SU-DHL-6 (cell line): ENCODE data around the gene CENPQ.

Experiments used
- H2AFZ ChIP-seq: fragments of 200-600 bp; sonication (generic); 2 replicates; pipeline ENCODE4 v1.6.1; 2014; ENCODE audit warnings: low read depth, mild to moderate bottlenecking, moderate library complexity, mixed read lengths, antibody characterized with exemption, low read length; ENCODE audit not compliant: severe bottlenecking
- H3F3A ChIP-seq: fragments of 200-600 bp; shearing (Covaris generic); 2 replicates; pipeline ENCODE4 v1.6.0; 2016; ENCODE audit warnings: antibody characterized with exemption, mild to moderate bottlenecking; ENCODE audit not compliant: insufficient read depth
- H3K27ac ChIP-seq: fragments of 200-600 bp; sonication (generic); 2 replicates; pipeline ENCODE4 v1.5.1; 2016; ENCODE audit warnings: low read depth, mild to moderate bottlenecking, low read length, moderate library complexity, mixed read lengths
- H3K27me3 ChIP-seq: fragments of 200-600 bp; sonication (generic), shearing (Covaris generic); 2 replicates; pipeline ENCODE4 v1.6.0; 2014; ENCODE audit warnings: mild to moderate bottlenecking, low read length
- H3K36me3 ChIP-seq: fragments of 200-600 bp; sonication (generic); 2 replicates; pipeline ENCODE4 v1.6.1; 2014; ENCODE audit warnings: mild to moderate bottlenecking, low read length, mixed read lengths
- H3K4me2 ChIP-seq: fragments of 300-600, 200-600 bp; shearing (Covaris generic), sonication (generic); 2 replicates; pipeline ENCODE4 v1.6.0; 2014; ENCODE audit warnings: low read length, low read depth, mild to moderate bottlenecking; ENCODE audit not compliant: poor library complexity, severe bottlenecking
- H3K4me3 ChIP-seq: fragments of 200-600 bp; sonication (generic); 2 replicates; pipeline ENCODE4 v1.5.1; 2014; ENCODE audit warnings: antibody characterized with exemption, low read length, mild to moderate bottlenecking, mixed read lengths; ENCODE audit not compliant: insufficient read depth, poor library complexity, severe bottlenecking
- H3K79me2 ChIP-seq: fragments of 200-600 bp; sonication (generic); 2 replicates; pipeline ENCODE4 v1.6.1; 2014; ENCODE audit warnings: mild to moderate bottlenecking, low read length, moderate library complexity; ENCODE audit not compliant: insufficient read depth
- H3K9ac ChIP-seq: fragments of 200-600 bp; sonication (generic); 2 replicates; pipeline ENCODE4 v1.7.0; 2014; ENCODE audit warnings: mild to moderate bottlenecking, low read length
- H3K9me2 ChIP-seq: fragments of 200-600 bp; sonication (generic); replicated peaks from 2 replicates; pipeline ENCODE4 v1.6.1; 2014; ENCODE audit warnings: low read length; ENCODE audit not compliant: insufficient read depth
- H3K9me3 ChIP-seq: fragments of 200-600 bp; sonication (generic); 2 replicates; pipeline ENCODE4 v1.6.1; 2014; ENCODE audit warnings: low read length, mixed read lengths; ENCODE audit not compliant: insufficient read depth
- H4K20me1 ChIP-seq: fragments of 200-600 bp; sonication (generic); 2 replicates; pipeline ENCODE4 v1.6.1; 2014; ENCODE audit warnings: low read depth, mild to moderate bottlenecking, antibody characterized with exemption, low read length, moderate library complexity, mixed read lengths
- CTCF ChIP-seq: fragments of 200-600 bp; sonication (generic); IDR thresholded peaks from one replicate; pipeline ENCODE4 v1.5.1; 2017; ENCODE audit warnings: antibody characterized with exemption, mild to moderate bottlenecking, low read length, moderate library complexity; ENCODE audit not compliant: insufficient read depth, poor library complexity, severe bottlenecking
- EZH2phosphoT487 ChIP-seq: fragments of 200-600 bp; sonication (generic), shearing (Covaris generic); conservative IDR thresholded peaks from 2 replicates; pipeline ENCODE4 v1.6.1; 2018; ENCODE audit warnings: mild to moderate bottlenecking, antibody characterized with exemption, low read length, moderate library complexity, mixed read lengths

CENPQ gene

GRCh38 chr6:49524541-49524940 is 61.4 kb downstream of the CENPQ start:
- H3K9me2 ChIP-seq: no peaks in the 10 kb centered on the region
- no peak overlapping the region for H3K4me2 ChIP-seq
- no peak overlapping the region for H2AFZ ChIP-seq
- H3K9me3 ChIP-seq: no peaks in the 10 kb centered on the region
- H3K9ac ChIP-seq: no peak overlapping the region
- TF ChIP-seq EZH2phosphoT487 (no peak), CTCF (no peak)
- no peak overlapping the region for H3K4me3 ChIP-seq
- H4K20me1 ChIP-seq: no peaks in the 10 kb centered on the region
- H3K36me3 ChIP-seq: no peaks in the 10 kb centered on the region
- no peak overlapping the region for H3K27ac ChIP-seq
- peaks cover 2% of the 10 kb centered on the region; the same call in 1 of the 2 replicates for H3K27me3 ChIP-seq
- H3K79me2 ChIP-seq: no peaks in the 10 kb centered on the region
- no peaks in the 10 kb centered on the region for H3F3A ChIP-seq

- H3K79me2 ChIP-seq: no peaks in the 10 kb centered on the region
- no peak overlapping the region for H3K27ac ChIP-seq
- TF ChIP-seq CTCF (no peak), EZH2phosphoT487 (no peak)
- no peaks in the 10 kb centered on the region for H3K36me3 ChIP-seq
- H3K9ac ChIP-seq: no peak overlapping the region
- H3F3A ChIP-seq: no peaks in the 10 kb centered on the region
- no peak overlapping the region for H3K4me3 ChIP-seq
- H3K9me3 ChIP-seq: no peaks in the 10 kb centered on the region
- no peaks in the 10 kb centered on the region for H4K20me1 ChIP-seq
- no peak overlapping the region for H3K4me2 ChIP-seq
- H3K27me3 ChIP-seq: no peaks in the 10 kb centered on the region; the same call in 1 of the 2 replicates
- no peak overlapping the region for H2AFZ ChIP-seq
- no peaks in the 10 kb centered on the region for H3K9me2 ChIP-seq
Measured at GRCh38 chr6:49526598-49526997, 63.4 kb downstream of the CENPQ start.

- no peaks in the 10 kb centered on the region for H3K9me3 ChIP-seq
- no peak overlapping the region for H3K27ac ChIP-seq
- H3K36me3 ChIP-seq: no peaks in the 10 kb centered on the region
- no peaks in the 10 kb centered on the region for H3F3A ChIP-seq
- TF ChIP-seq EZH2phosphoT487: no peak
- no peaks in the 10 kb centered on the region; the same call in 1 of the 2 replicates for H3K27me3 ChIP-seq
- no peaks in the 10 kb centered on the region for H3K79me2 ChIP-seq
- H4K20me1 ChIP-seq: no peaks in the 10 kb centered on the region
- no peak overlapping the region for H3K4me3 ChIP-seq
- no peak overlapping the region for H2AFZ ChIP-seq
- no peak overlapping the region for H3K4me2 ChIP-seq
- H3K9me2 ChIP-seq: no peaks in the 10 kb centered on the region
- no peak overlapping the region for H3K9ac ChIP-seq
Measured at GRCh38 chr6:49527320-49527719, 64.2 kb downstream of the CENPQ start.

GRCh38 chr6:49528571-49528970 is 65.4 kb downstream of the CENPQ start:
- no peaks in the 10 kb centered on the region for H3K36me3 ChIP-seq
- no peak overlapping the region for H3K9ac ChIP-seq
- H3K9me2 ChIP-seq: no peaks in the 10 kb centered on the region
- H3K4me3 ChIP-seq: no peak overlapping the region
- no peaks in the 10 kb centered on the region for H3K27me3 ChIP-seq
- H4K20me1 ChIP-seq: no peaks in the 10 kb centered on the region
- no peak overlapping the region for H2AFZ ChIP-seq
- H3K27ac ChIP-seq: no peak overlapping the region
- H3F3A ChIP-seq: no peaks in the 10 kb centered on the region
- no peaks in the 10 kb centered on the region for H3K9me3 ChIP-seq
- no peaks in the 10 kb centered on the region for H3K79me2 ChIP-seq
- TF ChIP-seq CTCF (no peak), EZH2phosphoT487 (no peak)
- no peak overlapping the region for H3K4me2 ChIP-seq
